Parathyroid adenoma (tissue), 2 donors: ENCODE results near the gene AFF3.

Experiments used
- H2AFZ ChIP-seq: fragments of 300-600 bp; sonication (generic); one replicate; pipeline ENCODE4 v1.7.0; 2017; ENCODE audit warnings: antibody characterized with exemption, mild to moderate bottlenecking
- H3K27ac ChIP-seq: fragments of 300-600 bp; sonication (generic); one replicate; pipeline ENCODE4 v1.7.0; 2017
- H3K27me3 ChIP-seq: fragments of 300-600 bp; sonication (generic); one replicate; pipeline ENCODE4 v1.7.0; 2017; ENCODE audit warnings: low read length; ENCODE audit not compliant: control insufficient read depth, insufficient read depth
- H3K36me3 ChIP-seq: fragments of 300-600 bp; sonication (generic); one replicate; pipeline ENCODE4 v1.7.0; 2017; ENCODE audit warnings: low read length; ENCODE audit not compliant: control insufficient read depth, insufficient read depth
- H3K4me1 ChIP-seq: fragments of 300-600 bp; sonication (generic); one replicate; pipeline ENCODE4 v1.7.0; 2017; ENCODE audit warnings: control low read depth
- H3K4me2 ChIP-seq: fragments of 300-600 bp; sonication (generic); one replicate; pipeline ENCODE4 v1.7.0; 2017; ENCODE audit warnings: low read length
- H3K4me3 ChIP-seq: fragments of 300-600 bp; sonication (generic); one replicate; pipeline ENCODE4 v1.7.0; 2017; ENCODE audit warnings: low read depth, low read length
- H3K79me2 ChIP-seq: fragments of 300-600 bp; sonication (generic); one replicate; pipeline ENCODE4 v1.7.0; 2017; ENCODE audit warnings: control low read depth
- H3K9ac ChIP-seq: fragments of 300-600 bp; sonication (generic); one replicate; pipeline ENCODE4 v1.7.0; 2017; ENCODE audit warnings: mild to moderate bottlenecking
- H3K9me3 ChIP-seq: fragments of 300-600 bp; sonication (generic); one replicate; pipeline ENCODE4 v1.7.0; 2017; ENCODE audit warnings: low read length; ENCODE audit not compliant: control insufficient read depth
- CTCF ChIP-seq: fragments of 300-600 bp; sonication (generic); IDR thresholded peaks from one replicate; pipeline ENCODE4 v1.7.0; 2017; ENCODE audit warnings: antibody characterized with exemption, mild to moderate bottlenecking
- donor health status: primary hyperparathyroidism.

AFF3 gene

GRCh38 chr2:99728166-99728565, 414.2 kb downstream of the AFF3 start:
- H3K9me3 ChIP-seq, result no peaks in the 10 kb centered on the region
- H3K4me3 ChIP-seq, result no peak overlapping the region
- H3K79me2 ChIP-seq, result no peaks in the 10 kb centered on the region
- no peak overlapping the region for H2AFZ ChIP-seq
- H3K4me2 ChIP-seq, result no peak overlapping the region
- H3K36me3 ChIP-seq, result no peaks in the 10 kb centered on the region
- H3K9ac ChIP-seq, result no peak overlapping the region
- H3K27me3 ChIP-seq, result no peaks in the 10 kb centered on the region
- TF ChIP-seq CTCF, result no peak
- no peaks in the 10 kb centered on the region for H3K4me1 ChIP-seq
- no peak overlapping the region for H3K27ac ChIP-seq

GRCh38 chr2:99727199-99727598, 415.2 kb downstream of the AFF3 start:
- no peaks in the 10 kb centered on the region for H3K36me3 ChIP-seq
- no peak for TF ChIP-seq CTCF
- H3K27me3 ChIP-seq, result no peaks in the 10 kb centered on the region
- no peak overlapping the region for H2AFZ ChIP-seq
- no peak overlapping the region for H3K27ac ChIP-seq
- H3K79me2 ChIP-seq, result no peaks in the 10 kb centered on the region
- no peaks in the 10 kb centered on the region for H3K9me3 ChIP-seq
- H3K4me3 ChIP-seq, result no peak overlapping the region
- no peak overlapping the region for H3K9ac ChIP-seq
- H3K4me2 ChIP-seq, result no peak overlapping the region
- H3K4me1 ChIP-seq, result no peaks in the 10 kb centered on the region

- Histone ChIP-seq H3K9me3 (no peaks in the 10 kb centered on the region), H3K9ac (no peak overlapping the region), H3K79me2 (no peaks in the 10 kb centered on the region), H3K4me2 (no peak overlapping the region), H3K27me3 (no peaks in the 10 kb centered on the region), H3K4me3 (no peak overlapping the region), H2AFZ (no peak overlapping the region), H3K27ac (no peak overlapping the region), H3K4me1 (no peaks in the 10 kb centered on the region), H3K36me3 (no peaks in the 10 kb centered on the region)
- no peak for TF ChIP-seq CTCF
Observed at GRCh38 chr2:99726691-99727090, 415.7 kb downstream of the AFF3 start.

- H3K4me3 ChIP-seq, result no peak overlapping the region
- no peak overlapping the region for H2AFZ ChIP-seq
- no peaks in the 10 kb centered on the region for H3K36me3 ChIP-seq
- H3K79me2 ChIP-seq, result no peaks in the 10 kb centered on the region
- H3K27ac ChIP-seq, result no peak overlapping the region
- H3K4me2 ChIP-seq, result no peak overlapping the region
- no peak overlapping the region for H3K9ac ChIP-seq
- no peaks in the 10 kb centered on the region for H3K9me3 ChIP-seq
- TF ChIP-seq CTCF, result no peak
- no peaks in the 10 kb centered on the region for H3K4me1 ChIP-seq
- no peaks in the 10 kb centered on the region for H3K27me3 ChIP-seq
Observed at GRCh38 chr2:99725820-99726219, 416.6 kb downstream of the AFF3 start.

GRCh38 chr2:99722476-99722875, 419.9 kb downstream of the AFF3 start:
- H3K9ac ChIP-seq, result no peak overlapping the region
- H3K4me2 ChIP-seq, result no peak overlapping the region
- no peaks in the 10 kb centered on the region for H3K9me3 ChIP-seq
- no peak overlapping the region for H3K4me3 ChIP-seq
- H3K36me3 ChIP-seq, result no peaks in the 10 kb centered on the region
- no peak for TF ChIP-seq CTCF
- H3K79me2 ChIP-seq, result no peaks in the 10 kb centered on the region
- no peaks in the 10 kb centered on the region for H3K27me3 ChIP-seq
- H3K27ac ChIP-seq, result no peak overlapping the region
- no peaks in the 10 kb centered on the region for H3K4me1 ChIP-seq
- no peak overlapping the region for H2AFZ ChIP-seq
